Measurements from ENCODE around the gene ATP6V1G1.
"Not testable (repeated sequence)": the region's sequence is repeated elsewhere in the genome, so short reads cannot be mapped to it uniquely, and the experiment has no call there.

The ATP6V1G1 gene

DNA sequence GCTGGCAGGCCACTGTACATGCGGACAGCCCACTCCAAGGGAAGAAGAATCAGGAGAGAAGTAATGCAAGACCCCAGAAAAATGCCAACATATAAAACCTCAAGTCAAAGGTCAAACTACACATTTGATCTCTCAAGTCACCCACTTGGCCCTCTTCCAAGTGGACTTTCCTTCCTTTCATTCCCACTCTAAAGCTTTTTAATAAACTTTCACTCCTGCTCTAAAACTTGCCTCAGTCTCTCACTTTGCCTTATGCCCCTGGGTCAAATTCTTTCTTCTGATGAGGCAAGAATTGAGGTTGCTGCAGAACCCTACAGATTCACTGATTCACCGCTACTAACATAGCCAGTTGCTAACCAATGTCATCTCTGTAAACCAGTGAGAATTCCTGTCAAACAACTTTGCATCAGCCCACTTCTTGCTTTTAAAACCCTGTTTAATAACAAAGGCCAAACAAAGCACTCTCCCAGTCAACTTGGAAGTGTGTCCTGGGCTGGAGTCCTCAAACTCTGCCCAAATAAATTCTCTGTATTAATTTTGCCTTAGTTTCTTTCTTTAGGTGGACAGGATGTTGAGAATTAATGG lies 6.9 kb upstream of the ATP6V1G1 start:
- DNase-seq, result no peak

- no peak for DNase-seq
These were observed 4.0 kb upstream of the ATP6V1G1 start for GRCh38 chr9:114583371-114584155.

DNA sequence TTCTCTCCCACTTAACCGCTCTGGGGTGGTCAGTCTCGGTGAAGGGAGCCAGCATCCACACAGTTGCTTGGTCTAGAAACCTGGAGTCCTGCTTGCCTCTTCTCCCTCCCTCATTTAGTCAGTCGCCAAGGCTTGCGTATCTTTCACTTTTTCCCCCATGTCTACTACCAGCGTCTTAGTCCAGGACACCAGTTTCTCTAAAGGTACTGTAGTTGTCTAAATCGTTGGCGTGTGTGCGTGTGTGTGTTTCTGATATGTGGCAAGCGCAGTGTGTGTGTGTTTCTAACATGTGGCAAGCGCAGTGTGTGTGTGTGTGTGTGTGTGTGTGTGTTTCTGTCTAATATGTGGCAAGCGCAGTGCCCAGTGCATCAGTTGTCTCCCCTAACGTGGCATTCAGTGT lies 641 bp downstream of the ATP6V1G1 start:
- peak in 2 of 3 donors; percentile 38 to 43 for DNase-seq

DNA sequence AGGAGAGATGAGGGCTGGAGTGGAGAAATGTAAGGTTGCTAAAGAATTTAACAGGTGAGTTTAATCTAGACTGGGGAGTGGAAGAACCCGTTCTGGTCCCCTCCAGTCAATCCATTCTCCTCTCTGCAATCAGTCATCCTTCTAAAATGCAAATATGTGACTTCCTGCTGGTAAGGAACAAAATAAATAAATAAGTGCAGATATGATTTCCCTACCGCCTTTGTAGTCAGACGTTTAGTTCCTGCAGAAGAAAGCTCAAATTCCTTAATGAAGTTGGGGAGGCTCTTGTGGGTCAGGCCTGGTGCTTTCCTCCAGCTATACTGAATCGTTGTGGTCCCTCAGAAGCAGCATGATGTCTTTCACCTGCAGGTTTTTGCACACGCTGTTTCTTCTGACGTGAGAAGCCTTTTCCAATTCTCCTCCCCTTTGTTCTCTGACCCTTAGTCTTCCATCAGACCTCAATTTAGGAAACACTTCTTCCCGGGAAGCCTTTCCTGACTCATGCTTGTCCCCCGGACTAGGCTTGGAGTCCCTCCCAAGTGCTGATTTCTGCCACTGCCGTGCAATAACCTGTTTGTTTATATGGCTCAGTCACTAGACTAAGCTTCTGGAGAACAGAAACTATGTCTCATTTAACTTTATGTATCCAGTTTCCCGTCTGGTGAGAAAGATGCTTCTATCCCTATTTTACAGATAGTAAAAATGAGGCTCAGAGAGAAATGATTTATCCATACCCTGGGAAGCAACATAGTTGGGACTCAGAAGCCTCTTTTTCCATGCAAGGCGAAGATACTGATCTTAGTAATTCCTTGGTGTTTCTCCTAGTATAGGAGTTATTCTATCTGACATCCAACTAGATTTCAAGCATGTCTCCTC lies 1.3 kb downstream of the ATP6V1G1 start:
- DNase-seq, result peak in 1 of 3 donors; percentile 62

- no peak for DNase-seq
These were observed 2.8 kb downstream of the ATP6V1G1 start for GRCh38 chr9:114590328-114590727.

GRCh38 chr9:114591291-114591787 lies 3.8 kb downstream of the ATP6V1G1 start:
- DNase-seq, result peak in 2 of 3 donors; percentile 28 to 57

- DNase-seq, result peak in 1 of 3 donors; percentile 36
These were observed 4.3 kb downstream of the ATP6V1G1 start for GRCh38 chr9:114591849-114592248.

GRCh38 chr9:114592356-114592755 lies 4.8 kb downstream of the ATP6V1G1 start:
- peak; percentile 73 to 77 (median 76) for DNase-seq

- no peak for DNase-seq
These were observed 6.6 kb downstream of the ATP6V1G1 start for GRCh38 chr9:114594136-114594535.

DNA sequence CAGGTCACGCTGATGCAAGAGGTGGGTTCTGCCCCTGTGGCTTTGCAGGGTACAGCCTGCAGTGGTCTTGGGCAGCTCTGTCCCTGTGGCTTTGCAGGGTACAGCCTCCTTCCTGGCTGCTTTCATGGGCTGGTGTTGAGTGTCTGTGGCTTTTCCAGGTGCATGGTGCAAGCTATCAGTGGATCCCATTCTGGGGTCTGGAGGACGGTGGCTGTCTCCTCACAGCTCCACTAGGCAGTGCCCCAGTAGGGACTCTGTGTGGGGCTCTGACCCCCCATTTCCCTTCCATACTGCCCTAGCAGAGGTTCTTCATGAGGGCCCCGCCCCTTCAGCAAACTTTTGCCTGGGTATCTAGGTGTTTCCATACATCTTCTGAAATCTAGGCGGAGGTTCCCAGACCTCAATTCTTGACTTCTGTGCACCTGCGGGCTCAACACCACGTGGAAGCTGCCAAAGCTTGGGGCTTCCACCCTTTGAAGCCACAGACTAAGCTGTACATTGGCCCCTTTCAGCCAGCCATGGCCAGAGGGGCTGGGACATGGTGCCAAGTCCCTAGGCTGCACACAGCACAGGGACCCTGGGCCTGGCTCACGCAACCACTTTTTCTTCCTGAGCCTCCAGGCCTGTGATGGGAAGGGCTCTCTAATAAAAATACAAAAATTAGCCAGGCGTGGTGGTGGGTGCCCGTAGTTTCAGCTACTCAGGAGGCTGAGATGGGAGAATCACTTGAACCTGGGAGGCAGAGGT lies 13.1 kb downstream of the ATP6V1G1 start:
- not testable (repeated sequence) for DNase-seq

DNA sequence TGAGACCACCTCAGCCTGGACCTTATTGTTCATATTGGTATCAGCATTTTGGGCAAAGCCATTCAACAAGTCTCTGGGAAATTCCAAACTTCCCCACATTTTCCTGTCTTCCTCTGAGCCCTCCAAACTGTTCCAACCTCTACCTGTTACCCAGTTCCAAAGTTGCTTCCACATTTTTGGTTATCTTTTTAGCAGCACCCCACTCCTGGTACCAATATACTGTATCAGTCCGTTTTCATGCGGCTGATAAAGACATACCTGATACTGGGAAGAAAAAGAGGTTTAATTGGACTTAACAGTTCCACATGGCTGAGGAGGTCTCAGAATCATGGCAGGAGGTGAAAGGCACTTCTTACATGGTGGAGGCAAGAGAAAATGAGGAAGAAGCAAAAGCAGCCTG lies 14.2 kb downstream of the ATP6V1G1 start:
- not testable (repeated sequence) for DNase-seq

DNA sequence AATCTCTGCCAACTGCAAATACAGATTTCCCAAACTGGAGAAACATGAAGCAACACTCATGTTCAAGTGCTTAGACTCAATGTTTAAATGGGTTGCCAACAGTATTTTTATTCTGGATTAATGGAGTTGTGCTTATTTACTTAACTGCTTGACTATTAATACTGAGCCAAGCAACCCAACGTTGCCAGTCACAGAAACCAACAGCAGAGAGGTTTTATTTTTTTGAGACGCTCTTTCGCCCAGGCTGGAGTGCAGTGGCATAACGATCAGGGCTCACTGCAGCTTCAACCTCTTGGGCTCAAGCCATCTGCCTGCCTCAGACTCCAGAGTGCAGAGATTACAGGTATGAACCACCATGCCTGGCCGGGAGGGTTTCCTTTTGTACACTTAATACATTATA lies 15.1 kb downstream of the ATP6V1G1 start:
- DNase-seq, result no peak

- peak; percentile 61 to 79 (median 65) for DNase-seq
These were observed 15.7 kb downstream of the ATP6V1G1 start for GRCh38 chr9:114603248-114603647.

DNA sequence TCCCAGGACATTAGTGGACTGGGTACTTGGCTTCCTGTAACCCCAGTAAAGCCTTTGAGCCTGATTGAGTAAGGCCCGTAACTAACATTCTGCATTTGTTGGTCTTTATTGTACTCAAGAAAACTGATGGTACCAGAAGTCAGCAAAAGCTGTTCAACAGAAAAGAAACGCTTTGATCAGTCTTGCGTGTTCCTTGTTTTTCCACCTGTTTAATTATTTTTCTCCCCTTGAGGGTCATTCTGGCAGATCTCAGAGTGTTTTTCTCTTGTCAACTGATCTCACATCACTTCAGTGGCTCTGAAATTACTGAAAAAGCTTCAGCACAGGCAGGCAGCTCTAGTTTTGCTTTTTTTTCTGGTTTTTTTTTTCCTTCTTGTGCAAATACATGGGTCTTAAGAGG lies 17.4 kb downstream of the ATP6V1G1 start:
- DNase-seq, result no peak

GRCh38 chr9:114606068-114606467 lies 18.5 kb downstream of the ATP6V1G1 start:
- no peak for DNase-seq

GRCh38 chr9:114606597-114607207 lies 19.1 kb downstream of the ATP6V1G1 start:
- peak in 1 of 3 donors; percentile 32 for DNase-seq

- no peak for DNase-seq
These were observed 20.3 kb downstream of the ATP6V1G1 start for GRCh38 chr9:114607671-114608524.

GRCh38 chr9:114608525-114608796 lies 20.9 kb downstream of the ATP6V1G1 start:
- no peak for DNase-seq

DNA sequence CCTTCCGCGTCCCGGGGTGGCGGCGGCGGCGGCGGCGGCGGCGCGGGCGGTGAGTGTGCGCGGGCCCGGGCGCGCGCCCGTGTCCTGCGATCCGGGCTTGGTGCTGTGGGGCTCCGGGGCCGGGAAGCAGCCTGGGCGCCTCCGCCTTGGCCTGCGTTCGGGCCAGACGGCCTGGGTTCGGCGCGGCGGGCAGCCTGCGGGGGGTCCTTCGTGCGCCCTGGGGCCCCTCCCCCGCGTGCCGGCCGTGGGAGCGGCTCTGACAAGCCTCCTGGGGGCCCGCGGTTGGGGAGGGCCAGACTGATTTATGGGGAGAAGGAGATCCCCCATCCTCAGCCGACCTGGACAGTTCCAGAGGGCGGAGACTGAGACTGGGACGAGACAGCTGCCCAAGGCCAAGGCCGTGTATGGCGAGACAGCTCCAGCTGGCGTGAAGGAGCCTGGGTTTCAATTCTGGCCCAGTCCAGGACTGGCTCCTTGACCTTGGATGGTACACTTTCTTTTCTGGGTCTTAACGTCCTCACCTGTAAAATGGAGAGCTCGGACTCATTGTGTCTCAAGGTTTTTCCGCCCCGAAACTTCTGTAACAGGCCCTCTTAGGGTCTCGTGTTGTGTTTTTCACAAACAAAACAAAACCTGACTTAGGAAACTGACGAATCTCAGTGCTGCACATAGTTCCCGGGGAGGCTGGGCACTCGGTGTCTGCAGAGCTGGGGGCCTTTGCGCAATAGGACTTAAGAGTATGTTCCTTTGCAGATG lies 24.1 kb downstream of the ATP6V1G1 start:
- peak; percentile 54 to 79 (median 67) for DNase-seq

DNA sequence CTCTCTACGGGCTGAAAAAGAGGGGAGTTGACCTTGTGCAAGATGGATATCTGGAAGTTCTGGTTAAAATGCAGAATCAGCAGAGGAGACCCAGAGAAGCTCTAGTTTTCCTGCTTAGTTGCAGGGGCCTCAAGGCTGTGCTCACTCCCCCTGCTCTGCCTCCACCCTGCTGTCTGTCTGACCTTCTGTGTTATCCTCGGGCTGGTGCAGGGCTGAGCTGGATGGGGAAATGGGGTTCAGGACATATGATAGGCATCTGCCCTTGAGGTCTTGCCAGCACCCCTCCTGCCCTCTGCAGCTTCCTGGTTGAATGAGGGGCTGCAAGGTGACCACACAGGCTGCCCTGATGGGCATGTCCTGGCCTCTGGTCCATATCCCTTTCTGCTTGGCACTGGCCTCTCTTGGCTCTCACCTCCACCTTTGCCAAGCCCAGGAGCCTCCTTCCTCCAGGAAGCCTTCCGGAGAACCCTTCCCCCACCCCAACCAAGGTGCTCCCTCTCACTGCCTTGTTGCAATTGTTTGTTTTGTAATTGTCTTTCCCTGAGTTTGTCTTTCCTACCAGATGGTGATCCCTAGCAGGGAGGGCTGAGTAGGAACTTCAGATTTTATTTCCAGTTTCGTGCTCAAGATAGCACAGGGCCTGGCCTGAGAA lies 24.8 kb downstream of the ATP6V1G1 start:
- no peak for DNase-seq
